HG03521 (cell line): ENCODE measurements around the gene KCNC4.

Experiments used
- ATAC-seq: cut with Tn5 transposase; IDR thresholded peaks from one replicate; pipeline ENCODE4 v1.9.1; 2021; ENCODE audit warnings: mild to moderate bottlenecking, moderate library complexity; ENCODE audit not compliant: unreplicated experiment

Gene KCNC4

DNA sequence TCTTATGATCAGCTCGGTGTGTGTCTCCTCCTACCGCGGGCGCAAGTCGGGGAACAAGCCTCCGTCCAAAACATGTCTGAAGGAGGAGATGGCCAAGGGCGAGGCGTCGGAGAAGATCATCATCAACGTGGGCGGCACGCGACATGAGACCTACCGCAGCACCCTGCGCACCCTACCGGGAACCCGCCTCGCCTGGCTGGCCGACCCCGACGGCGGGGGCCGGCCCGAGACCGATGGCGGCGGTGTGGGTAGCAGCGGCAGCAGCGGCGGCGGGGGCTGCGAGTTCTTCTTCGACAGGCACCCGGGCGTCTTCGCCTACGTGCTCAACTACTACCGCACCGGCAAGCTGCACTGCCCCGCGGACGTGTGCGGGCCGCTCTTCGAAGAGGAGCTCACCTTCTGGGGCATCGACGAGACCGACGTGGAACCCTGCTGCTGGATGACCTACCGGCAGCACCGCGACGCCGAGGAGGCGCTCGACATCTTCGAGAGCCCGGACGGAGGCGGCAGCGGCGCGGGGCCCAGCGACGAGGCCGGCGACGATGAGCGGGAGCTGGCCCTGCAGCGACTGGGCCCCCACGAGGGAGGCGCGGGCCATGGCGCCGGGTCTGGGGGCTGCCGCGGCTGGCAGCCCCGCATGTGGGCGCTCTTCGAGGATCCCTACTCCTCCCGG, 1.5 kb downstream of the KCNC4 start:
- ATAC-seq = no peak

DNA sequence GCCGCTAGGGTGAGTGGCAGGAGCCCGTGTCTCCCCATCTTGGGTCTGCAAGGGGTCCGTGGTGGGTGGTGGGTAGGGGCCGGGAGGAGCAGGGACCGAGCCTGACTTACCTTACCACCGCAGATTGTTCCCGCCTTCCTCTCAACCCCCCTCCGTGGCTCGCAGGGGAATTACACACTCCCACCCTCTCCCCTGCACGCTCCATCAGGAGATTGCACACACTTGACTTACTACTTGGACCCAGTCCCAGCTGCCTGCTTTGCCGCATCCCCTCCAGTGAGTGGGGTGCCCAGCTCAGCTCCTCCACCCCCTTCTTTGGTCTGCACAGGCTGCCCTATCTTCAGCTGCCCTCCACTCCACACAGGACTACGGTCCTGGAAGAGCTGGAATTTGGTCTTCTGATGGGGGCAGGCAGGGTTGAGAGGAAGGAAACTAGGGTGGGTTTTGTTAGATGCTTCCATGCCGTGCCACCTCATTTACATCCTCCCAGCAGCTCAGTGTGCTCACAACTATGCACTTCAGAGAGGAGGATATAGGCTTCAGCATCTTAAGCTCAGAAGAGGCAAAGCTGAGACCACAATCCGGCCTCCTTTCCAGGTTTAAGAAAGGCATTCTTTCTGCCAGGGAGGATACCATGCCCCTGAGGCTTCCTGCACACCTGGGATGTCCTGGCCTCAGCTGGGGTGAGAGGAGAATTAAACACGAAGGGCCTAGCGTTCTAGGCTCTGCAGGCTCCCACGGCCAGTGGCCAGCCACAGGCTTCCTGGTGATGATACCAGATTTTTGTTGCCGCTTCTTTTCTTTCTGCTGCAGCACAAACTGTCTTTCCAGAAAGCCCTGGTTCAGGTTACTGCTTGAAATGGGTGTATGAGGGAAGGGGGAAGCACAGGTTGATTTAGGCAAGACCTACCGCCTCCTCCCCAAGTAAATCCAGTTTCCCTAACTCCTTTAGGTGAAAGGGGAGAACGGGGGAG, 2.3 kb downstream of the KCNC4 start:
- no peak for ATAC-seq

DNA sequence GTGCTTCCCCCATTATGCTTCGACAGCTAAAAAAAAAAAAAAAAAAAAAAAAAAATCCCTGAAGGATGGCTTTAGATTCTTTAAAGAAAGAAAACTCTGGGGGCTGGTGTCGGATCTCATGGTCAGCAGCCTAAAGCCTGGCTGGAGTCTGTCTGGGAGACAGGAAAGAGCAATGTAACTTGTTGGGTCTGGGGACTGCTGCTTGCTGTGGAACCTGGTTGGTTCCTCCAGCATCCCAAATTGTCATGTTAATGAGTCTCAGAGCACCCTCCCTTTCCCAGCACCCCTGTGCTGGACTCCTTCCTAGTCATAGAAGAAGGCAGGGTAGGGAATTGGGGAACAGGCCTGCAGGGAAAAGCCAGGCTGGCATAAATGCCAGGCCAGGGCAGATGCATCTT, 3.0 kb downstream of the KCNC4 start:
- ATAC-seq = no peak

DNA sequence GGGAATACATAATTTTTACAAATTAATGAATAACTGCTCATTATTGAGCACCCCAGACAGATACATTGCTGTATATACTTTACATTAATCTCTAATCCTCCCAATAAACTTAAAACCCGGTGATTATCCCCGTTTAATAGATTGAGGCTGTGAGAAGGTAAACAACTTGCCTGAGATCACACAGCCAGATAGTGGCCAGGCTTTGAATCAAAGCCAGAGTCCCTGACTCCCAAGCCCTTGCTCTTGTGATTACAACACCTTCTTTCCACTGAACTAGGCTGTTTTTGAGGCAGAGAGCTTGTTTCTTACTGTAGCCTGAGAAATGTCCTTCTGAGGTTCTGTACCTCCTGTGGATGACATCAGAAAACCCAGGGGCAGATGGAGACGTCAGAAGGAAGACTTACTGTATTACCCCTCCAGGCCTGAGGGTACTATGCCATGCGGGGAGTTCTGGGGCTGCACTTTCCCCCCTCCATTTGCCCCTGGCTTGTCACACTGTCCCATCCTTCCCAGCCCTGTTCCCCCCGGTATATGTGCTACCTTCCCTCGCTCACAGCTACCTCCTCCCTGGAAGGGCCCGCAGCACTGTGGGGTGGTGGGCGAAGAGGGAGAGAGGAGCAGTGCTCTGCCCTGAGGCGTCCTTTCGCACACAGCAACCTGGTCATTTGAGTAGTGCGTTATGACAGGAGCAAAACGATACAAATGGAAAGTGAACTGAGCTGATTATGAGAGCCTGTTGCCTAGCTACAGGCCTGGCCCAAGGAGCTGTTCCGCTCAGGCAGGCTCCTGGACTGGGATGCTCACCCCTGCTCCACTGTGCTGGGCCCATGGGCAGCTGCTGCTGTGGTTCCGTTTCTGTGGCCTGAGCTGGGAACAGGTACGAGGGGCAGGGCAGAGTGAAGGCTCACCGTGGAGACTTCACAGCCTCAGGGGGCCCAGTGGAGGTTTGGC, 4.6 kb downstream of the KCNC4 start:
- ATAC-seq = no peak

DNA sequence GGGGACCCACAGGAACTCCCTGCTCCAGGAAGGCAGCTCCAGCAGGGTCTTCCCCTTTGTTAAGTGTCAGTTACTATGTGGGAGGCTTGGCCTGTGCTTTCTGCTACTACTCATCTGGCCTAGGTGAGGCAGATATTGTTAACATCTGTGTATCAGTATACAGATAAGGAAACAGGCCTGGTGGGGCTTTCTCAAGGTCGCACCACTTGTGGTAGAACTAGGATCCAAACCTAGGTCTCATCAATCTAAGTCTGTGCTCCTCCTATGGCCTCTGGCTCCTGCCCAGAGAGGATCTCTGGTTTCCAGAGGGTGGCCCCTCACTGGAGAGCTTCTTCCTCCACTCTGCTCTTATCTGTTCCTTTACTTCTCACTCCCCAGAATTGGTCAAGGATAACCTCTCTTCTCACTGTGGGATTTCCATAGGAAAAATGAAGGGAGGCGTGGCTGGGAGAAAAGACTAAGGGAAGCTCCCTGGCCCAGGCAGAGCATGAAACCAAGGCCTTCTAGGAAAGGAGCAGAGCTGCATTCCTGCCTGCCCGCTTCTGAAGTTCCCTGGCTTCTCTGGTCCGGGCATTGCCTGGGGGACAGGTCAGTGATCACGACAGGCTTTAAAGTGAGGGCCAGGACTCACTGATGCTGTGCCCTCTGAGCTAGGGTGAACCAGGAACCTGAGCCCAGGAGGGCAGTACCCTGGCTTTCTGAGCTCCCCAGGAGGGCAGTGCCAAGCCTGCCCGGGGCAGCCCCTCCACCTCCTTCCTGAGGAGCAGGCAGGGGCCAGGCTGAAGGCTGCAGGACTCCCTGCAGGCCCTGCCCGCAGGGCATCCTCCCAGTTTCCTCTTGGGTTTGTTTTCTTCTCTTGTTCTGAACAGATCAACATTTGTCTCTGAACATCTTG, 5.8 kb downstream of the KCNC4 start:
- no peak for ATAC-seq

DNA sequence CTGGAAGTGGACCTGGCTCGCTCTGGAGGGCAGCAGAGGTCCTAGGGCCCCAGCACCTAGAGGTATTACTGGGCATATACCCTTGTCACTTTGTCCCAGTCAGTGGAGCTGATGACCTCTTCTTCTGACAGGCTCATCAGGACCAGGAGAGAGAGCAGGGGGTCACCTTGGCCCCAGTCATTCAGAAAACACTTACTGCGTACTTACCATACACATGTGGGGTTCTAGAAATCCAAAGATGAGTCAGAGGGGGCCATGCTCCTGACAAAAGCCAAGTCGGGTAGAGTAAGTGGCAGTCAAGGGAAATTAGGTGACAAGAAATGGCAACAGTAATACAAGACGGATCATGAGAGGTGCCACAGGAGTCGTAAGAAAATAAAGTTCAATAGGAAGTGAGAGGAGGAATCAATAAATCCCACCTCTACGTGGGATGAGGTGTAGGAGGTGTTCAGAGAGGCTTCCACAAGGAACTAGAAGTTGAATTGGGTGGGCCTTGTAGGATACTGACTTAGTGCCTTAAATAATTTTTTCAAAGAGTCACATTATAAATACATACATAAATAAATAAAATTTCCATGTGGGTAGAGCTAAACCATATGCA, 6.8 kb downstream of the KCNC4 start:
- ATAC-seq = no peak

DNA sequence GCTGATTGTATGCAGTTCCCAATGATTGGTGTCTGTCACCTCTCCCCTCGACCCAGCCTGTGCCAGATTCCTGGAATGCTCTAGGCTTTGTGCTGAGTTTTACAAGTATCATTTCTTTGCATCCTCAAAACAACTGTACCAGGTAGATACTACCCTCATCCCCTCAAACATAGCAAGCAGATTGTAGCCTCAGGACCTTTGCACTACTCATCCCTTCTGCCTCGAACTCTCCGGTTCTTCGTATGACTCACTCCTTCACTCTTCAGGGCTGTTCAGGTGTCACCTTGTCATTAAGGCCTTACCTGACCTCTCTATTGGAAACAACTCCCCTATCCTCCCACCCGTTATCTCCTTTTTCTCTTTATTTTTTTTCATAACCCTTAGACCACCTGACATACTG, 8.0 kb downstream of the KCNC4 start:
- no peak for ATAC-seq

DNA sequence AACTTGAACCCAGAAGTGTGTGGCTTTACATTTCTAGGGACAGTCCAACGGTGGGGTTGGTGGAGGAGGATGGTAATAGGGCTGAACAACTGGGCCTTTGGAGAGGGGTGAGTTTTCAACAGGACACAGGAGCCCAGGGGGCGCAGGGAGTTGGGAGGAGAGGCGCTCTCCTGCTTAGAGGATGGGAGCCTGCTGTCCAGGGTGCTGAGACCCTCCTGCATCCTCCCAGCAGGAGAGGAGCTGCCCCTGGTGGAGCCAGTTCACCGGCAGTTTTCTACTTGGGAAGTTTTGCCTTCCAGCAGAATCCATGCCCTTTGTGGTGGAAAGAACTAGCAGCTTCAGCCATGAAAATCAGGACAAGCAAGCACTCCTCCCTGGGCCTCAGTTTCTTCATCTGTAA, 8.6 kb downstream of the KCNC4 start:
- no peak for ATAC-seq

DNA sequence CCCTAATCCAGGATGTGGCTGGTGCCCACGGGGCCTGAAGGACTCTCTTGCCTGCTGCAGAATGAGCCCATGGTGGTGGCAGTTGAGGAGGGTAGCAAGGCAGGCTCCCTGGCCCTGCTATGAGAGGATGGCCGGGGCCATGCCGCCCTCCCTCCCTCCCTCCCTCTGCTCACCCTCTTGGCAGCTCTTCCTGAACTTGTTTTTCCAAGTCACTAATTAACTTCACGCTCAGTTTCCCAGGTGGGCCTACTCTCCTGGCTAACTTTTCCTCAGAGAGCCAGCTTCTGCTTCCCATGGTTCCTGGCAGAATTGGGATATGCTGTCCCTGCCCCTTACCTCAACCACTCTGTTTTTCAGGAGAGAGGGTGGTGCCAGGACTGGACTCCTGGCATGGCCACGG, 10.2 kb downstream of the KCNC4 start:
- no peak for ATAC-seq

DNA sequence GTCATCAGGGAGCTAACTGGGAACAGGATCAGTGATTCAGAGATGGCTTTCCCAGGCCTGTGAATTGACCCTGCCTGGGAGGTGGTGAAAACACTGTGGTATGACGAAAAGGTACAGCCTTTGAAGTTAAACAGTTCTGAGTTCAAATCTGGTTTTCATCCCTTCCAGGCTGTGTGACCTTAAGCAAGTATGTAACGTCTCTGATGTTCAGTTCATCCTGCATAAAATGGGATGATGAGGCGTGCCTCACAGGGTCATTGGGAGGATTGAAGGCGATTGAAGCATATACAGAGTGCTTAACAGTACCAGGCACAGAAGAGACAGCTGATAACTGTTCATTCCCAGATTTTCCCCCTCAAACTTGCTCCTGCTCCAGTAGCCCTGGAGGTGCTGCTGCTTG, 11.0 kb downstream of the KCNC4 start:
- no peak for ATAC-seq

DNA sequence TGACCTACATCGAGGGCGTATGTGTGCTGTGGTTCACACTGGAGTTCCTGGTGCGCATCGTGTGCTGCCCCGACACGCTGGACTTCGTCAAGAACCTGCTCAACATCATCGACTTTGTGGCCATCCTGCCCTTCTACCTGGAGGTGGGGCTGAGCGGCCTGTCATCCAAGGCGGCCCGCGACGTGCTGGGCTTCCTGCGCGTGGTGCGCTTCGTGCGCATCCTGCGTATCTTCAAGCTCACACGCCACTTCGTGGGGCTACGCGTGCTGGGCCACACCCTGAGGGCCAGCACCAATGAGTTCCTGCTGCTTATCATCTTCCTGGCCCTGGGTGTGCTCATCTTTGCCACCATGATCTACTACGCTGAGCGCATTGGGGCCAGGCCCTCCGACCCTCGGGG, 13.0 kb downstream of the KCNC4 start:
- no peak for ATAC-seq

DNA sequence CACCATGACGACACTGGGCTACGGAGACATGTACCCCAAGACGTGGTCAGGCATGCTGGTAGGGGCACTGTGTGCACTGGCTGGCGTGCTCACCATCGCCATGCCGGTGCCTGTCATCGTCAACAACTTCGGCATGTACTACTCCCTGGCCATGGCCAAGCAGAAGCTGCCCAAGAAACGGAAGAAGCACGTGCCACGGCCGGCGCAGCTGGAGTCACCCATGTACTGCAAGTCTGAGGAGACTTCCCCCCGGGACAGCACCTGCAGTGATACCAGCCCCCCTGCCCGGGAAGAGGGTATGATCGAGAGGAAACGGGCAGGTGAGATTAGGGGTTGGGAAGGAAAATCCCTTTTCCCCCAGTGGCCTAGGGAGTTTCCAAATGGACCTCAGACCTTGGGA, 13.5 kb downstream of the KCNC4 start:
- no peak for ATAC-seq

DNA sequence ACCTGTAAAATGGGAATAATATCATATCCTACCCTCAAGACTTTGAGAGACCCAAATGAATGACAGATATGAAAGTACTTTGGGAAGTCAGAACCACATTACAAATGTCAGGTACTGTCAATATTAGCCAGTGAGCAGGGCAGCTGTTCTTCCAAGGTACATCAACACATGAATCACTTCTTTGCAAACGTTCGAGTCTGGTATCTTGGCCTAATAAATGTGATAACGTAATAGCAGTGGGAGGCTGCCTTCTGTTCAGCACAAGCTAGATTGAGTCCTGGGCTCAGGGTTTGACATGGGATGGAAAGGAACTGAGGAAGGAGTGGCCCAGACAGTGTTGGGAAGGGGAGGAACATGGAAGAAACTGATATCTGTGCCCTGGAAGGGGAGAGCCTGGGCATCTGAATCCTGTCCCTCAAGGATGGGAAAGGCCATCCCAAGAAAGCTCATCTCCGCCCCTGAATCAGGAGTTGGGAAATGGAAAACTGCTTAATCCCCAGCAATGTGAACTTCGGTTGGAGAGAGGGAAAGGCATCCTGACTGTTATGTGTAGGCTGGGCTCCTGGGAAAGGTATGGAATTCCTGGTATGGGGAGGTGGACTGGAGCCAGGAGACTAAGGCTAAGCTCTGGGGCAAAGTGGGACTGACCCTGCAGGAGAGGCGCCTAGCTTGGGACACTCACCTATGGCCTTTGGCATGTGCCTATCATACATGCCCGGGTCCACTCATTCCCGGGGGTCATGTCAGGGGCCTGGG, 14.3 kb downstream of the KCNC4 start:
- ATAC-seq = no peak

DNA sequence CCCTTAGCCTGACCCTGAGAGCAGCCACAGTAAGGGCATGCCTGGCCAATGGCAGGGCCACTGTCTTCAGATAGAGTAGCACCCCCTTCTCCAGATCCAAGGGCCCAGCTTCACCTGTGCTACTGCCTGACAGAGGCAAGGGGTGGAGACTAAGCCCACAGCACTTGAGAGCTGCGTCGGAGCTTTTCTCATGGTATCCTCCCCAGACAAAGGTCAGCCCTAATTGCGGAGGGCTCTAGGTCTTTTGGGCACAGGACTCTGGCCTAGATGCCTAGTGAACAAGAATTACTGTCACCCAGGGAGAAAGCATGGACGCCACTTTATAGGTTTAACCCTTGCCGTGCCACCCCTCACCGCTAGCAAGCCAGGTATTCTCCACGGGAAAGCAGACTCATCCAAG, 15.1 kb downstream of the KCNC4 start:
- ATAC-seq = no peak

DNA sequence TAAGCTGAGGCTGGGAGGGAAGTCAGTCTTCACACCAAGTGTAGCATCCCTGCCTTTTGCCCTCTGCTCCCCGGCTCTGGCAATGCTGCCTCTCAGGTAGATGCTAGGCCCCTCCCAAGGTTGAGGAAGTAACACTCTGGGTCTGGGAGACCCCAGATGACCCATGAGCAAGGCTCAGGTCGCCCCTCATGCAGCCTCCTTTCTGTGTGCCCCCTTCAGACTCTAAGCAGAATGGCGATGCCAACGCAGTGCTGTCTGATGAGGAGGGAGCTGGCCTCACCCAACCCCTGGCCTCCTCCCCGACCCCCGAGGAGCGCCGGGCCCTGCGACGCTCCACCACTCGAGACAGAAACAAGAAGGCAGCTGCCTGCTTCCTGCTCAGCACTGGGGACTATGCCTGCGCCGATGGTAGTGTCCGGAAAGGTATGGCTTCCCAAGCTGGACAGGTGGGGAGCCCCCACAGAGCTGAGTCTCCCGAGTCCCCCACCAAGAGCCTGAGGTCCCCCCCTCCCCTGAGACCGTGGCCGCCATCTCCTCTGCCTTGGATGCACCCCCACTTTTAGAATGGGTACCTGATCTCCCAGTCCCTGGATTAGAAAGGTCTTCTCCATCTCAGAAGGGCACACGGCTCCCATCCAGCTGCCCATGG, 15.8 kb downstream of the KCNC4 start:
- no peak for ATAC-seq

DNA sequence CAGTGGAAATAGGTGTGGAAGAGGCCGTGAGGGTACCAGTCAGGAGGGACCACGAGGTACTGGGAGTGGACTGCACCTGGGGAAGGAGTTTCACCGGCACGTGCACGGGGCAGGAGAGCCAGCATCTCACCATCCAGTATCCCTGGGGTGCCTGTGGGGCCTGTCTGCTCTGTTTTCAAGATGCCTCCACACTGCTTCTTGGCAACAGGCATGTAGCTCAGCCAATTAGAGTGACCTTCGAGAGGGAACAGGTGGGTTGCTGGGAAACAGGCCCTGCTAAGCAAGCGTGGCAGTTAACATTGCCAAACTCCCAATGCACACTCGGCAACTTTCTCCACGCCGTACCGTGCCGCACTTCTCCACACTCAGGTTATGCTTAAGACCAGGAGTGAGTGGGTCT, 17.7 kb downstream of the KCNC4 start:
- no peak for ATAC-seq

DNA sequence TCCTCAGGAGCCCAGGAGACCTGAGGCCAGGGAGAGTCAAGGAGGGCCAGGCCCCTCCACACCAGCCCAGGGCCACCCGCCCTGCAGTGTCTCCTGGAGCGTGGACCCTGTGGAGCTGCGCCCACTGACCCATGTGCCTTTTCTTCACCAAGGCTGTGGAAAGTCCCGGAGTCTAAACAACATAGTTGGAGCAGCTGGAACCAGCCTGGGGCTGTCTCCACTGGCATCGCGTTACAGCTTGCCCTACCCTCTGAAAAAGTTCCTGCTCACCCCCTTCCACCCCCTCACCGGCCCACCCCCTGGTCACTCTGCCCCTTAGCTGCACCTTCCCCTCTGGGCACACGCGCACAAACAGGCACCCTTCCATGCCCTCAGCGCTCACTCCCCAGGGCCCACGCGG, 18.3 kb downstream of the KCNC4 start:
- no peak for ATAC-seq

DNA sequence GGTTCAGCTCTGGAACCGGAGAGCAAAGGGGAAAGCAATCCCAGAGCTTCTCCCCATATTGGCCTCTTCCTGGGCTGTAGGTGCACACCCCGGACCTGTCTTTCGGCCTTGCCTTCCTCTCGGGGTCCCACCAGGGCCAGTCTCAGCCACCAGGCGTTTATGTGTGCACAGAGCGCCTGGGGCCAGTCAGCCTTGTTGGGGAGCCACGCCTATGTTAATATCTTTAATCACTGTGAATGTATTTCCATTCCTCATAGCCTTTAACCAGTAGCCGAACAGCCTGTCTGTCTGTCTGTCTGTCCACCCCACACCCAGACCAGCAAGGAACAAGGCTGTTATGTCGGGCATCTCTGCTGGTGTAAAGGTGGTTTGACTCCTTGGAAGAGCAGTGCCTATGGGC, 18.8 kb downstream of the KCNC4 start:
- ATAC-seq = no peak
